Endothelial cell of umbilical vein (primary cell): ENCODE measurements around the gene IL16.

ENCODE experiments used
- CTCF ChIP-seq, 2 donors: IDR thresholded peaks; 1 replicate in 1 of 2; 2 replicates in 1 of 2; pipeline ENCODE4 v1.5.1; 2011; ENCODE audit warnings: low read length in 2 of 2, mild to moderate bottlenecking in 2 of 2, moderate library complexity in 2 of 2, control low read depth in 1 of 2, inconsistent platforms in 1 of 2, low read depth in 1 of 2; ENCODE audit not compliant: insufficient read depth in 1 of 2; ENCODE audit errors: extremely low read depth in 1 of 2
- EZH2 ChIP-seq: IDR thresholded peaks from 2 replicates; pipeline ENCODE4 v1.6.1; 2012; ENCODE audit warnings: borderline replicate concordance, low read depth, mild to moderate bottlenecking, moderate library complexity, low read length, inconsistent platforms; ENCODE audit not compliant: severe bottlenecking
- FOS ChIP-seq: IDR thresholded peaks from 2 replicates; pipeline ENCODE4 v1.6.1; 2011; ENCODE audit warnings: mild to moderate bottlenecking, low read length, moderate library complexity, borderline replicate concordance; ENCODE audit not compliant: insufficient read depth
- POLR2A ChIP-seq: IDR thresholded peaks from 2 replicates; pipeline ENCODE4 v1.6.1; 2012; ENCODE audit warnings: low read depth, mild to moderate bottlenecking, control low read depth, low read length
- POLR2AphosphoS5 ChIP-seq: IDR thresholded peaks from 2 replicates; pipeline ENCODE4 v1.6.1; 2012; ENCODE audit warnings: low read depth, mild to moderate bottlenecking, control low read depth, low read length, moderate library complexity; ENCODE audit not compliant: insufficient read depth
- TF ChIP-seq, protein P1 (sequence below): IDR thresholded peaks from 2 replicates; pipeline ENCODE4 v1.6.1; 2011; ENCODE audit not compliant: insufficient read depth, insufficient read length

- TF ChIP-seq CTCF (IDR thresholded peaks at IDR 0.05; ENCODE audit: extremely low read depth in 1 of 2, insufficient read depth in 1 of 2, low read depth in 1 of 2, low read length in 2 of 2) (no peak), POLR2A (no peak), FOS (no peak), POLR2AphosphoS5 (no peak), EZH2 (no peak)
- TF ChIP-seq, protein P1, sequence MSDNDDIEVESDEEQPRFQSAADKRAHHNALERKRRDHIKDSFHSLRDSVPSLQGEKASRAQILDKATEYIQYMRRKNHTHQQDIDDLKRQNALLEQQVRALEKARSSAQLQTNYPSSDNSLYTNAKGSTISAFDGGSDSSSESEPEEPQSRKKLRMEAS, result no peak
Measured at GRCh38 chr15:81326466-81327212, 130.0 kb downstream of the IL16 start.
